COR-L47 (cell line): ENCODE results near the gene MINDY4.

Experiments
- DNase-seq: peaks from one replicate; lab custom pipeline; 2025; lab: John Stamatoyannopoulos, UW

Gene MINDY4

GRCh38 chr7:30900803-30901362, 129.7 kb downstream of the MINDY4 start:
- DNase-seq: no peak

- DNase-seq: no peak
Observed at GRCh38 chr7:30901856-30902255, 130.6 kb downstream of the MINDY4 start.

- DNase-seq: no peak
Observed at GRCh38 chr7:30902466-30902865, 131.2 kb downstream of the MINDY4 start.

- no peak for DNase-seq
Observed at GRCh38 chr7:30903146-30903545, 131.9 kb downstream of the MINDY4 start.

GRCh38 chr7:30904561-30904960, 133.3 kb downstream of the MINDY4 start:
- DNase-seq: no peak

- no peak for DNase-seq
Observed at GRCh38 chr7:30905078-30906012, 134.1 kb downstream of the MINDY4 start.

GRCh38 chr7:30906014-30906413, 134.8 kb downstream of the MINDY4 start:
- no peak for DNase-seq

- no peak for DNase-seq
Observed at GRCh38 chr7:30906515-30907240, 135.5 kb downstream of the MINDY4 start.

GRCh38 chr7:30907527-30908267, 136.5 kb downstream of the MINDY4 start:
- no peak for DNase-seq

- no peak for DNase-seq
Observed at GRCh38 chr7:30908681-30909080, 137.5 kb downstream of the MINDY4 start.

- DNase-seq: no peak
Observed at GRCh38 chr7:30909431-30909830, 138.2 kb downstream of the MINDY4 start.

GRCh38 chr7:30910411-30911073, 139.3 kb downstream of the MINDY4 start:
- DNase-seq: no peak

- no peak for DNase-seq
Observed at GRCh38 chr7:30911133-30911532, 139.9 kb downstream of the MINDY4 start.

- DNase-seq: no peak
Observed at GRCh38 chr7:30911561-30911969, 140.3 kb downstream of the MINDY4 start, which contains the start of gene AQP1. Gene AQP1, plus strand, starts transcription at chr7:30911853. Its CDS starts 57 bp downstream, at chr7:30911910.

- DNase-seq: no peak
Observed at GRCh38 chr7:30912021-30912730, 141.0 kb downstream of the MINDY4 start.

GRCh38 chr7:30912731-30912985, 141.4 kb downstream of the MINDY4 start:
- no peak for DNase-seq

- DNase-seq: no peak
Observed at GRCh38 chr7:30912986-30913811, 142.0 kb downstream of the MINDY4 start.

- DNase-seq: no peak
Observed at GRCh38 chr7:30913821-30914515, 142.8 kb downstream of the MINDY4 start.

- no peak for DNase-seq
Observed at GRCh38 chr7:30914596-30914995, 143.4 kb downstream of the MINDY4 start.
